Measurements from ENCODE around the gene EIF4EBP3.
"Not testable (repeated sequence)": the region's sequence is repeated elsewhere in the genome, so short reads cannot be mapped to it uniquely, and the experiment has no call there.

The EIF4EBP3 gene

DNA sequence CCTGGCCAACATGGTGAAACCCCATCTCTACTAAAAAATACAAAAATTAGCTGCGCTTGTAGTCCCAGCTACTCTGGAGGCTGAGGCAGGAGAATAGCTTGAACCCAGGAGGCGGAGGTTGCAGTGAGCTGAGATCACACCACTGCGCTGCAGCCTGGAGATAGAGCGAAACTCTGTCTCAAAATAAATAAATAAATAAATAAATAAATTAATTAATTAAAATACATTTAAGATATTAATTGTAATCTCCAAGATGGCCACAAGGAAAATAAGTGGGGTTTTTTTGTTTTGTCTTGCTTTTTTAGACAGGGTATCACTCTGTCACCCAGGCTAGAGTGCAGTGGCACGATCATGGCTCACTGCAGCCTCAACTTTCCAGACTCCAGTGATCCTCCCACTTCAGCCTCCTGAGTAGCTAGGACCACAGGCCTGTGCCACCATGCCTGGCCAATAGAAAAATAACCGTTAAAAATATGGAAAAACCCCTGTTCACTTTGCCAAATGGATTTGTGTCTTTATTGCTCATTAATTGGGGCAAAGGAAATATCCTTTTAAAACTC is 31.8 kb downstream of the EIF4EBP3 start:
- not testable (repeated sequence) for DNase-seq (ENCODE audit: low read depth)

DNA sequence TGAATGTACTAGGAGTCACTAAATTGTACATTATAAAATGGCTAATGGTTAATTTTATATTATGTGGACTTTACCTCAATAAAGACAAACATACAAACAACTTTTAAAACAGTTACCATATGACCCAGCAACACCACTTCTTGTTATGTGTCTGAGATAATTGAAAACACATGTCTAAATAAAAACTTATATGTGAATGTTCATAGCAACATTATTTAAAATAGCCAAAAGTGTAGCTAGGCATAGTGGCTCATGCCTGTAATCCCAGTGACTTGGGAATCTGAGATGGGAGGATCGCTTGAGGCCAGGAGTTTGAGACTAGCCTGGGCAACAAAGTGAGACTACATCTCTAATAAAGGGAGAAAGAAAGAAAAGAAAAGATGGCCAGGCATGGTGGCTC is 40.0 kb downstream of the EIF4EBP3 start:
- DNase-seq (ENCODE audit: low read depth) = no peak

DNA sequence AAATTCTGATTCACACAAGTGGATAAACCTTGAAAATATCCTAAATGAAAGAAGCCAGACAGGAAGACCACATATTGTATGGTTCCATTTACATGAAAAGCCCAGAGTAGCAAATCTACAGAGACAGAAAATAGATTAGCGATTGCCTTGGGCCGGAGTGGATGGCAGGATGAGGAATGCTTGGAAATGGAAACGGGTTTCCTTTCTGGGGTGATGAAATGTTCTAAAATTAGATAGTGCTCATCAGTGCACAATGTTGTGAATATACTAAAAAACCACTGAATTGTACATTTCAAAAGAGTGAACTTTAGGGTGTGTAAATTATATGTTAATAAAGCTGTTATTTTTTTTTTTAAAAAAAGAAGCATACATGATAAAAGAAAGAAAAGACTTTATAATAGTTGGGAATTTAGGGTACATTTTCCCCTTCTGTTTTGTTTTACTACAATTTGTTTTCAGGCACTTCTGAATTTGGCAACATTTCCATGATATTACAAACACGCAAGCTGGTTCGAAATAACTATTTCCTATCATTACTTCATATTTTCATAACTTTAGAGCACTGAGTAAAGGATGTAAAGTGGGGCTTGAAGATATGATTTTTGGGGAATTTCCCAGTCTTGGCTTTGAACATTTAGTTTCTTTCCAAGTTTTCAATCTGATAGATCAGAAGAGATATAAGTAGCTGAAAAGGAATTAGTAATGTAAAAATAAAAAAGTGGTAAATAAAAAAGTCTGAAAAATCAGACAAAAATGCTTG is 41.0 kb downstream of the EIF4EBP3 start:
- no peak for DNase-seq (ENCODE audit: low read depth)

GRCh38 chr5:140590861-140591260 is 43.4 kb downstream of the EIF4EBP3 start:
- no peak for DNase-seq (ENCODE audit: low read depth)

- no peak for DNase-seq (ENCODE audit: low read depth)
Measured at GRCh38 chr5:140591747-140592372, 44.4 kb downstream of the EIF4EBP3 start.

DNA sequence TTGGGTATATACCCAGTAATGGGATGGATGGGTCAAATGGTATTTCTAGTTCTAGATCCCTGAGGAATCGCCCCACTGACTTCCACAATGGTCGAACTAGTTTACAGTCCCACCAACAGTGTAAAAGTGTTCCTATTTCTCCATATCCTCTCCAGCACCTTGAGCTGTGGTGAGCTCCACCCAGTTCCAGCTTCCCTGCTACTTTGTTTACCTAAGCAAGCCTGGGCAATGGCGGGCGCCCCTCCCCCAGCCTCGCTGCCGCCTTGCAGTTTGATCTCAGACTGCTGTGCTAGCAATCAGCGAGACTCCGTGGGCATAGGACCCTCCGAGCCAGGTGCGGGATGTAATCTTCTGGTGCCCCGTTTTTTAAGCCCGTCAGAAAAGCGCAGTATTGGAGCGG is 45.6 kb downstream of the EIF4EBP3 start:
- DNase-seq (ENCODE audit: low read depth) = not testable (repeated sequence)

DNA sequence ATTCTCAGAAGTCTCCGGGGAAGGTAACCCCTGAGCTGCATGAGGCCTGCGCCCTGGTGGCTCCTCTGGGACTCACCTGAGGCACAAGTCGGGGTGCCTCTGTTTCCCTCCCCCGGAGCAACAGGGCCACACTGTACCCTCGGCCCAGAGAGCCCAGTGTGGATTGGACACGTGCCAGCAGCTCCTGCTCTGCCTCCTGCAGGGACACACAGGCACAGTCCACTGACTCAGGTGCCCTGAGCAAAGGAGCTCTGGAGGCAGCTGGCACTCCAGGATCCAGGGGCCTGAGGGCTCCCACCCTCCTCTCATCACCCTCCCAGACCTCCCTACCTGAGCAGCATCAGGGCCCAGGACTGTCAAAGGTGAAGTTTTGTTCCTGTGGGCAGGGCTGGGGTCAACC is 46.7 kb downstream of the EIF4EBP3 start:
- no peak for DNase-seq (ENCODE audit: low read depth)

GRCh38 chr5:140595538-140596300 is 48.3 kb downstream of the EIF4EBP3 start:
- no peak for DNase-seq (ENCODE audit: low read depth)

GRCh38 chr5:140596321-140596741 is 48.9 kb downstream of the EIF4EBP3 start:
- DNase-seq (ENCODE audit: low read depth) = no peak

GRCh38 chr5:140598836-140599235 is 51.4 kb downstream of the EIF4EBP3 start:
- DNase-seq (ENCODE audit: low read depth) = no peak
